CD4-positive, alpha-beta memory T cell (primary cell): ENCODE results near the gene RPL39. TPM values are rescaled to one million over a fixed set of nuclear protein-coding genes. Genes with fewer than 3 reads are reported as not detected.

Experiments
- polyA plus RNA-seq, 2 donors: library from polyadenylated mRNA; unstranded; fragments of 300-500 nt; fragmentation: Illumina TruSeq; gene quantifications; one replicate each; pipeline ENCODE4 v1.2.3, GENCODE V29; 2021
- total RNA-seq, 2 experiments: library from RNA; stranded (reverse); gene quantifications; one replicate each; pipeline ENCODE4 v1.2.3, GENCODE V29; 2021

The RPL39 gene
- total and polyA plus RNA-seq, 4 experiments from 2014 or later = 3,907 to 4,396 (median 4,017) TPM

Other genes with a start within 250 kb of the RPL39 start
- gene STEEP1, start 226.2 kb downstream of the RPL39 start, total RNA-seq = 10 to 100 TPM; 22.1 to 22.9 TPM
- gene STEEP1, start 226.2 kb downstream of the RPL39 start, polyA plus RNA-seq = 10 to 100 TPM in 1 of 2 donors, 1 to 10 TPM in 1; 6.3 to 16.5 TPM
- 10 to 100 TPM; 46.7 to 52.5 TPM for gene UBE2A, start 217.1 kb downstream of the RPL39 start, total RNA-seq
- gene UBE2A, start 217.1 kb downstream of the RPL39 start, polyA plus RNA-seq = 10 to 100 TPM; 43.9 to 51.0 TPM
- gene NKRF, start 185.2 kb downstream of the RPL39 start, total RNA-seq = 10 to 100 TPM; 13.0 to 14.2 TPM
- 1 to 10 TPM; 5.6 to 7.3 TPM for gene NKRF, start 185.2 kb downstream of the RPL39 start, polyA plus RNA-seq
- 100 to 1,000 TPM; 174 to 178 TPM for gene SEPTIN6, start 98.5 kb downstream of the RPL39 start, total RNA-seq
- gene SEPTIN6, start 98.5 kb downstream of the RPL39 start, polyA plus RNA-seq = 100 to 1,000 TPM; 112 to 244 TPM
- 1 to 10 TPM; 1.9 to 2.0 TPM for gene SOWAHD, start 33.0 kb downstream of the RPL39 start, total RNA-seq
- gene SOWAHD, start 33.0 kb downstream of the RPL39 start, polyA plus RNA-seq = 1 to 10 TPM in 1 of 2 donors, not detected in 1; 2.6 TPM
- 10 to 100 TPM; 11.1 to 12.1 TPM for gene UPF3B, start 61.3 kb upstream of the RPL39 start, total RNA-seq
- gene UPF3B, start 61.3 kb upstream of the RPL39 start, polyA plus RNA-seq = 1 to 10 TPM; 3.9 to 7.7 TPM
- 10 to 100 TPM; 43.0 to 45.3 TPM for gene RNF113A, start 80.1 kb upstream of the RPL39 start, total RNA-seq
- 10 to 100 TPM; 57.3 to 64.8 TPM for gene RNF113A, start 80.1 kb upstream of the RPL39 start, polyA plus RNA-seq
- gene NDUFA1, start 80.2 kb upstream of the RPL39 start, total RNA-seq = 10 to 100 TPM; 59.7 to 62.4 TPM
- 100 to 1,000 TPM; 308 to 409 TPM for gene NDUFA1, start 80.2 kb upstream of the RPL39 start, polyA plus RNA-seq
- not detected for gene AKAP14, start 104.3 kb upstream of the RPL39 start, total RNA-seq
- not detected for gene AKAP14, start 104.3 kb upstream of the RPL39 start, polyA plus RNA-seq
- 10 to 100 TPM; 15.1 to 15.9 TPM for gene NKAP, start 152.1 kb upstream of the RPL39 start, total RNA-seq
- 1 to 10 TPM; 1.4 to 5.1 TPM for gene NKAP, start 152.1 kb upstream of the RPL39 start, polyA plus RNA-seq